Mesodermal cell (in vitro differentiated cells): Measurements from ENCODE around the gene PSMA5.

ENCODE experiments used
- H3K27ac ChIP-seq: 2 replicates; pipeline ENCODE4 v1.7.0; 2013; ENCODE audit warnings: mild to moderate bottlenecking, low read depth, low read length, moderate library complexity; ENCODE audit not compliant: severe bottlenecking
- H3K36me3 ChIP-seq: 2 replicates; pipeline ENCODE4 v1.7.1; 2013; ENCODE audit warnings: mild to moderate bottlenecking, low read length, moderate library complexity; ENCODE audit not compliant: control insufficient read depth, insufficient read depth
- H3K4me1 ChIP-seq: one replicate; pipeline ENCODE4 v1.7.1; 2013; ENCODE audit warnings: mild to moderate bottlenecking, low read length; ENCODE audit not compliant: insufficient read depth, control insufficient read depth, poor library complexity, severe bottlenecking
- H3K4me3 ChIP-seq: 2 replicates; pipeline ENCODE4 v1.7.0; 2013; ENCODE audit warnings: low read length, control low read depth, mild to moderate bottlenecking; ENCODE audit not compliant: insufficient read depth, poor library complexity, severe bottlenecking; ENCODE audit errors: extremely low read depth
- H3K9me3 ChIP-seq: 2 replicates; pipeline ENCODE4 v1.7.1; 2013; ENCODE audit warnings: mild to moderate bottlenecking, low read length, moderate library complexity; ENCODE audit not compliant: control insufficient read depth
- WGBS, 2 experiments: methylation state at CpG; one replicate each; pipeline ENCODE4 v1.1.5; 2013; ENCODE audit warnings: missing lambda C conversion rate in 2 of 2; ENCODE audit not compliant: insufficient coverage in 2 of 2; 5-methylcytosine and 5-hydroxymethylcytosine counted together

Gene PSMA5

GRCh38 chr1:109432336-109432735 is 6.1 kb upstream of the PSMA5 start:
- Histone ChIP-seq H3K27ac (no peak overlapping the region), H3K9me3 (peaks cover 11% of the 10 kb centered on the region), H3K4me1 (no peaks in the 10 kb centered on the region), H3K4me3 (no peak overlapping the region), H3K36me3 (no peaks in the 10 kb centered on the region)

- H3K4me1 ChIP-seq: no peaks in the 10 kb centered on the region
- WGBS, 2 experiments: 14 to 25% methylated on average over 1 to 2 of the region's 7 CpGs
- H3K4me3 ChIP-seq: peak overlapping the region; percentile 91
- H3K36me3 ChIP-seq: peaks cover 2% of the 10 kb centered on the region
- H3K9me3 ChIP-seq: no peaks in the 10 kb centered on the region
- H3K27ac ChIP-seq: peak overlapping the region; percentile 91
Measured at GRCh38 chr1:109427171-109427467, 871 bp upstream of the PSMA5 start.

GRCh38 chr1:109425391-109426280 is 612 bp downstream of the PSMA5 start:
- WGBS, 2 experiments: 1% methylated on average over 21 to 25 of the region's 32 CpGs
- no peaks in the 10 kb centered on the region for H3K9me3 ChIP-seq

GRCh38 chr1:109423498-109423897 is 2.8 kb downstream of the PSMA5 start:
- peaks cover 30% of the 10 kb centered on the region for H3K36me3 ChIP-seq
- H3K4me1 ChIP-seq: no peaks in the 10 kb centered on the region
- H3K27ac ChIP-seq: no peak overlapping the region
- no peaks in the 10 kb centered on the region for H3K9me3 ChIP-seq
- WGBS, 2 experiments: 90 to 92% methylated on average over 2 of the region's 2 CpGs
- H3K4me3 ChIP-seq: no peak overlapping the region

More at GRCh38 chr1:109425391-109426280, 612 bp downstream of the PSMA5 start:
- H3K4me3 ChIP-seq: peak overlapping the region; percentile 91
- peak overlapping the region; percentile 91 for H3K27ac ChIP-seq
- peaks cover 14% of the 10 kb centered on the region for H3K36me3 ChIP-seq
- H3K4me1 ChIP-seq: no peaks in the 10 kb centered on the region

GRCh38 chr1:109412551-109412950 is 13.7 kb downstream of the PSMA5 start:
- H3K27ac ChIP-seq: no peak overlapping the region
- H3K4me3 ChIP-seq: no peak overlapping the region
- no CpG with 5 or more reads among the region's 2 CpGs for WGBS, 2 experiments
- no peaks in the 10 kb centered on the region for H3K4me1 ChIP-seq
- no peaks in the 10 kb centered on the region for H3K9me3 ChIP-seq
- peaks cover 93% of the 10 kb centered on the region for H3K36me3 ChIP-seq

- peaks cover 77% of the 10 kb centered on the region for H3K36me3 ChIP-seq
- H3K4me1 ChIP-seq: no peaks in the 10 kb centered on the region
- no peak overlapping the region for H3K27ac ChIP-seq
- H3K9me3 ChIP-seq: no peaks in the 10 kb centered on the region
- WGBS, 2 experiments: 88 to 95% methylated on average over 1 to 2 of the region's 4 CpGs
- no peak overlapping the region for H3K4me3 ChIP-seq
Measured at GRCh38 chr1:109404838-109405237, 21.4 kb downstream of the PSMA5 start.

GRCh38 chr1:109402025-109402424 is 24.2 kb downstream of the PSMA5 start:
- Histone ChIP-seq H3K9me3 (no peaks in the 10 kb centered on the region), H3K4me1 (peaks cover 6% of the 10 kb centered on the region), H3K27ac (no peak overlapping the region), H3K36me3 (peaks cover 49% of the 10 kb centered on the region), H3K4me3 (no peak overlapping the region)

- H3K9me3 ChIP-seq: no peaks in the 10 kb centered on the region
- H3K27ac ChIP-seq: no peak overlapping the region
- no peak overlapping the region for H3K4me3 ChIP-seq
- H3K4me1 ChIP-seq: peaks cover 14% of the 10 kb centered on the region
- H3K36me3 ChIP-seq: peaks cover 33% of the 10 kb centered on the region
- WGBS, 2 experiments: 92 to 100% methylated on average over 1 to 2 of the region's 3 CpGs
Measured at GRCh38 chr1:109400035-109400655, 26.1 kb downstream of the PSMA5 start.

- Histone ChIP-seq H3K9me3 (no peaks in the 10 kb centered on the region), H3K4me1 (peaks cover 14% of the 10 kb centered on the region), H3K27ac (no peak overlapping the region), H3K4me3 (no peak overlapping the region), H3K36me3 (peaks cover 27% of the 10 kb centered on the region)
- WGBS, 2 experiments: 50 to 88% methylated on average over 1 to 2 of the region's 2 CpGs
Measured at GRCh38 chr1:109399326-109399957, 26.8 kb downstream of the PSMA5 start.

GRCh38 chr1:109398343-109399225 is 27.7 kb downstream of the PSMA5 start:
- Histone ChIP-seq H3K4me1 (peaks cover 20% of the 10 kb centered on the region), H3K4me3 (peak overlapping the region; percentile 43), H3K9me3 (no peaks in the 10 kb centered on the region), H3K36me3 (peaks cover 19% of the 10 kb centered on the region), H3K27ac (peak overlapping the region; percentile 69)
- 26 to 36% methylated on average over 10 of the region's 18 CpGs for WGBS, 2 experiments
